WERI-Rb-1 (cell line): Measurements from ENCODE around the gene LRRC8A.
"Not testable (repeated sequence)": the region's sequence is repeated elsewhere in the genome, so short reads cannot be mapped to it uniquely, and the experiment has no call there.

Experiments used
- DNase-seq: peaks from one replicate; pipeline ENCODE4 v3.0.0-alpha.2; 2020
- H3K27ac ChIP-seq: fragments of 250-450 bp; sonication (Bioruptor Pico); 2 replicates; pipeline ENCODE4 v1.5.1; 2020; ENCODE audit warnings: mild to moderate bottlenecking, moderate library complexity
- H3K27me3 ChIP-seq: fragments of 250-450 bp; sonication (Bioruptor Pico); 2 replicates; pipeline ENCODE4 v1.5.1; 2021; ENCODE audit warnings: mild to moderate bottlenecking, low read depth, moderate library complexity; ENCODE audit not compliant: insufficient read depth, severe bottlenecking
- H3K36me3 ChIP-seq: fragments of 250-450 bp; sonication (Bioruptor Pico); 2 replicates; pipeline ENCODE4 v1.5.1; 2020; ENCODE audit warnings: mild to moderate bottlenecking, moderate library complexity
- H3K4me3 ChIP-seq: 2 replicates; pipeline ENCODE4 v1.5.1; 2011; ENCODE audit warnings: low read depth, mild to moderate bottlenecking, control low read depth, low read length
- H3K9me3 ChIP-seq: fragments of 250-450 bp; sonication (Bioruptor Pico); 2 replicates; pipeline ENCODE4 v1.5.1; 2021; ENCODE audit warnings: mild to moderate bottlenecking, moderate library complexity; ENCODE audit not compliant: severe bottlenecking
- TF ChIP-seq, protein P1 (sequence below): IDR thresholded peaks from 2 replicates; pipeline ENCODE4 v1.5.1; 2011; ENCODE audit warnings: low read depth, mild to moderate bottlenecking, control low read depth, inconsistent platforms, low read length

Gene LRRC8A

GRCh38 chr9:128940271-128940921 is 58.5 kb downstream of the LRRC8A start:
- Histone ChIP-seq H3K36me3 (peaks cover 5% of the 10 kb centered on the region), H3K27ac (peak overlapping the region; percentile 24; the same call in 1 of the 2 replicates), H3K9me3 (no peaks in the 10 kb centered on the region), H3K4me3 (no peak overlapping the region), H3K27me3 (no peaks in the 10 kb centered on the region)
- TF ChIP-seq, protein P1, sequence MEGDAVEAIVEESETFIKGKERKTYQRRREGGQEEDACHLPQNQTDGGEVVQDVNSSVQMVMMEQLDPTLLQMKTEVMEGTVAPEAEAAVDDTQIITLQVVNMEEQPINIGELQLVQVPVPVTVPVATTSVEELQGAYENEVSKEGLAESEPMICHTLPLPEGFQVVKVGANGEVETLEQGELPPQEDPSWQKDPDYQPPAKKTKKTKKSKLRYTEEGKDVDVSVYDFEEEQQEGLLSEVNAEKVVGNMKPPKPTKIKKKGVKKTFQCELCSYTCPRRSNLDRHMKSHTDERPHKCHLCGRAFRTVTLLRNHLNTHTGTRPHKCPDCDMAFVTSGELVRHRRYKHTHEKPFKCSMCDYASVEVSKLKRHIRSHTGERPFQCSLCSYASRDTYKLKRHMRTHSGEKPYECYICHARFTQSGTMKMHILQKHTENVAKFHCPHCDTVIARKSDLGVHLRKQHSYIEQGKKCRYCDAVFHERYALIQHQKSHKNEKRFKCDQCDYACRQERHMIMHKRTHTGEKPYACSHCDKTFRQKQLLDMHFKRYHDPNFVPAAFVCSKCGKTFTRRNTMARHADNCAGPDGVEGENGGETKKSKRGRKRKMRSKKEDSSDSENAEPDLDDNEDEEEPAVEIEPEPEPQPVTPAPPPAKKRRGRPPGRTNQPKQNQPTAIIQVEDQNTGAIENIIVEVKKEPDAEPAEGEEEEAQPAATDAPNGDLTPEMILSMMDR, result no peak
- peak; percentile 70 for DNase-seq

GRCh38 chr9:128940946-128941755 is 59.2 kb downstream of the LRRC8A start:
- Histone ChIP-seq H3K4me3 (no peak overlapping the region), H3K36me3 (peaks cover 12% of the 10 kb centered on the region), H3K27ac (no peak overlapping the region; the same call in 1 of the 2 replicates), H3K9me3 (no peaks in the 10 kb centered on the region), H3K27me3 (no peaks in the 10 kb centered on the region)
- no peak for DNase-seq
- TF ChIP-seq, protein P1, result no peak

DNA sequence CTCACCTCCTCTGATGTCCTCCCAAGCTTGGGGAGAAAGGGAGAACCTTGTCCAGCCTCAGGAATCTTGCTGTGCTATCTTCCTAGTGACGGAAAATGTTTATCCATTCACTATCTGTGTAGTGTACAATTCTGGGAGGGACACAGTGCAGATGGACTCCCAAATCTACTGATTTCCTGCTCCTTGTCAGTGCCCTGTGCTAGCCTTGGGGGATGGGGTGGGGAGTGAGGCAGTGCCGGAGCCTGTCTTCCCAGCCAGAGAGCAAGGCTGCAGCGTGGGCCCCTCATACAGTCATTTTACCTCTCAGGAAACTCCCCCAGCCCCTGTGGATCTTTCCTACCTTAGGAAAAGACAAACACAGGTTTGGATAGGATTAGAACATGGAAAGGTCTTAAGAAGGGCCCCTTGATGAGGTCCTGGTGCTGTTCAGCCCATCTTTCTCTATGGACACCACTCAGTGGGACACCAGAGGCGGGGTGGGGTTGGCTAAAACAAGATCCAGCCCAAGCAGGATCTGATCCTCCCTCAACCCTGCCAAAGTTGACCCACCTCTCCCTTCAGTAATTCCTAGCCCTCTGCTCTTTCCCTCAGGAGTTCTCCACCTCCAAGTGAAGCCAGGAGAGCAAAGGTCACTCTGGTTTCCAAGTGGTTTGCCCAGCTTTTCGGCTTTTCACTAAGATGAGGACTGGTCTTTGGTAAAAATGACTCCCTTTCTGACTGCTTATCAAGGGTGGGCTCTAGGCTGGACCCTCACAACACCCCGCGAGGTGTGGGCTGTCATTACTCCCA is 62.1 kb downstream of the LRRC8A start:
- Histone ChIP-seq H3K36me3 (peaks cover 26% of the 10 kb centered on the region), H3K9me3 (no peaks in the 10 kb centered on the region), H3K27ac (no peak overlapping the region), H3K27me3 (no peaks in the 10 kb centered on the region), H3K4me3 (no peak overlapping the region)
- TF ChIP-seq, protein P1, result no peak
- DNase-seq, result no peak

DNA sequence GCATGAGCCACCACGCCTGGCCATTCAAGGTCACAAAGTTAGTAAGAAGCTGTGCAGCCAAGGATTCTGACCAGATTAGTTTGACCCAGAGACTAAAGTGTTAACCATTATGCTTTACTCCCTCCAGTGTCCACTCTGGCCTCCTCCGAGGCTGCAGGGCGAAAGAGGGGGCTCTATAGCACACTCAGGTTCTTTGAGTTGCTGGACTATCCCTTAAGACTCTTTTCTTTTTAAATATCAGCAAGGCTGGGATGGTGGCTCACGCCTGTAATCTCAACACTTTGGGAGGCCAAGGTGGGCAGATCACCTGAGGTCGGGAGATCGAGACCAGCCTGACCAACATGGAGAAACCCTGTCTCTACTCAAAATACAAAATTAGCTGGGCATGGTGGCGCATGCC is 63.0 kb downstream of the LRRC8A start:
- H3K4me3 ChIP-seq, H3K27ac ChIP-seq, H3K27me3 ChIP-seq, H3K9me3 ChIP-seq, DNase-seq: not testable (repeated sequence)
- peaks cover 35% of the 10 kb centered on the region for H3K36me3 ChIP-seq

DNA sequence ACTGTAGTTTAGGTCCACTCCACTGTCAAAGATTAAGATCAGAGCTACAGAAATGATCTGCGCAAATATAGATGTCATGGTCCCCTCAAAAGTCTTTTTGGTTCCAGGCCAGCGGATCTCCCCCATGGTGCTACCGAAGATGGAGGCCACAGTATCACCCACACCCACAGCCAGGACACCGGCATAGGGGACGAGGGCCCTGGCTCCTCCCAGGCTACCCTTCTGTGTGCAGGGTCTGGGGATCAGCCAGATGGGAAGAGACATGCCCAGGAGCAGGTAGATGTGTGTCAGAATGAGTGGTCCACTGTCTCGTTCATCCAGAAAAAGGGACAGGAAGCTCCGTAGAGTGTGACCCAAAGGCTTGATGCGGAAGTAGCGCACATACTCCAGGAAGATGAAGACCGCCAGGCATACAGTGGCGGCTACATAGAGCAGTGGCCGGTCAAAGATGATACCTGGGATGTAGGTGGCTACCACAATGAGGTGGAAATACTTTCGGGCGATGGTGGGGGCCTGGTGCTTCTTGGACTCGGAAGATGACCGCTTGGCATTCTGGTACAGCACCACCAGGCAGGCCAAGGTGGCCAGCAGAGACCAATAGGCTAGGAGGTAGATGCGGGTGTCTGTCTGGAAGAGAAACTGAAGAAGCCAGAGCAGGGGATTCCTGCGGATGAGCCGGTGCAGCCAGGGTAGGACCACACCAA is 64.0 kb downstream of the LRRC8A start:
- Histone ChIP-seq H3K27ac (no peak overlapping the region), H3K27me3 (no peaks in the 10 kb centered on the region), H3K4me3 (no peak overlapping the region), H3K36me3 (peaks cover 45% of the 10 kb centered on the region), H3K9me3 (no peaks in the 10 kb centered on the region)
- DNase-seq, result no peak
- TF ChIP-seq, protein P1, result no peak
